Muscle of back (tissue), 11 donors: Measurements from ENCODE around the gene TLX3. TPM values are rescaled to one million over a fixed set of nuclear protein-coding genes. Genes with fewer than 3 reads are reported as not detected.
"Not testable (repeated sequence)": the region's sequence is repeated elsewhere in the genome, so short reads cannot be mapped to it uniquely, and the experiment has no call there.

Source experiments
- DNase-seq, 3 donors: peaks; one replicate each; pipeline versions ENCODE4 v3.0.0 to v3.0.0-alpha.2; 2013
- polyA plus RNA-seq, 10 donors: library from polyadenylated mRNA; unstranded; fragments of 120-200 nt; gene quantifications; one replicate each; pipeline ENCODE4 v1.2.1, GENCODE V29; 2013; ENCODE audit not compliant: insufficient read length in 10 of 10

TLX3 gene
- polyA plus RNA-seq, 10 donors = not detected

GRCh38 chr5:171323007-171323406 is 14.0 kb downstream of the TLX3 start:
- DNase-seq = no peak

- no peak for DNase-seq
These were observed 15.0 kb downstream of the TLX3 start for GRCh38 chr5:171323806-171324632.

GRCh38 chr5:171330021-171330420 is 21.0 kb downstream of the TLX3 start:
- no peak for DNase-seq

GRCh38 chr5:171335616-171336015 is 26.6 kb downstream of the TLX3 start:
- no peak for DNase-seq

GRCh38 chr5:171336521-171337209 is 27.6 kb downstream of the TLX3 start:
- peak; percentile 43 to 78 (median 46) for DNase-seq

- no peak for DNase-seq
These were observed 28.1 kb downstream of the TLX3 start for GRCh38 chr5:171337210-171337569.

- no peak for DNase-seq
These were observed 31.0 kb downstream of the TLX3 start for GRCh38 chr5:171340042-171340441.

GRCh38 chr5:171340491-171340890 is 31.4 kb downstream of the TLX3 start:
- no peak for DNase-seq

GRCh38 chr5:171342362-171343111 is 33.5 kb downstream of the TLX3 start:
- DNase-seq = peak; percentile 46 to 74 (median 51)

- DNase-seq = no peak
These were observed 36.0 kb downstream of the TLX3 start for GRCh38 chr5:171344936-171345608.

- no peak for DNase-seq
These were observed 42.6 kb downstream of the TLX3 start for GRCh38 chr5:171351536-171352073.

- DNase-seq = no peak
These were observed 46.3 kb downstream of the TLX3 start for GRCh38 chr5:171355302-171355724.

- no peak for DNase-seq
These were observed 48.8 kb downstream of the TLX3 start for GRCh38 chr5:171357843-171358242.

GRCh38 chr5:171361151-171361550 is 52.1 kb downstream of the TLX3 start:
- not testable (repeated sequence) for DNase-seq

Other genes with a start within 250 kb of the TLX3 start
- gene NPM1, start 78.6 kb downstream of the TLX3 start, polyA plus RNA-seq = 1,000 to 10,000 TPM in 7 of 10 donors, 100 to 1,000 TPM in 3; 843 to 1,538 (median 1,081) TPM
- gene FGF18, start 110.4 kb downstream of the TLX3 start, polyA plus RNA-seq = 10 to 100 TPM in 9 of 10 donors, 1 to 10 TPM in 1; 8.3 to 26.6 (median 18.1) TPM